Endothelial cell of coronary artery (primary cell): ENCODE data around the gene CCT3. TPM values are rescaled to one million over a fixed set of nuclear protein-coding genes. Genes with fewer than 3 reads are reported as not detected.

Source experiments
- total RNA-seq: library from RNA; depleted of rRNA; stranded (reverse); fragments of >200 nt; gene quantifications from 2 replicates; pipeline ENCODE4 v1.2.3, GENCODE V29; 2014

CCT3 gene
- total RNA-seq: 671 and 748 TPM in 2 replicates

GRCh38 chr1:156338180-156338976, at the start of gene CCT3, which contains the start of gene TSACC:
Gene CCT3, minus strand, starts transcription at chr1:156338292. Its CDS starts 108 bp downstream, at chr1:156338184.
Gene TSACC, plus strand, starts transcription at chr1:156338526. Its CDS starts 1,232 bp downstream, at chr1:156339758.

DNA sequence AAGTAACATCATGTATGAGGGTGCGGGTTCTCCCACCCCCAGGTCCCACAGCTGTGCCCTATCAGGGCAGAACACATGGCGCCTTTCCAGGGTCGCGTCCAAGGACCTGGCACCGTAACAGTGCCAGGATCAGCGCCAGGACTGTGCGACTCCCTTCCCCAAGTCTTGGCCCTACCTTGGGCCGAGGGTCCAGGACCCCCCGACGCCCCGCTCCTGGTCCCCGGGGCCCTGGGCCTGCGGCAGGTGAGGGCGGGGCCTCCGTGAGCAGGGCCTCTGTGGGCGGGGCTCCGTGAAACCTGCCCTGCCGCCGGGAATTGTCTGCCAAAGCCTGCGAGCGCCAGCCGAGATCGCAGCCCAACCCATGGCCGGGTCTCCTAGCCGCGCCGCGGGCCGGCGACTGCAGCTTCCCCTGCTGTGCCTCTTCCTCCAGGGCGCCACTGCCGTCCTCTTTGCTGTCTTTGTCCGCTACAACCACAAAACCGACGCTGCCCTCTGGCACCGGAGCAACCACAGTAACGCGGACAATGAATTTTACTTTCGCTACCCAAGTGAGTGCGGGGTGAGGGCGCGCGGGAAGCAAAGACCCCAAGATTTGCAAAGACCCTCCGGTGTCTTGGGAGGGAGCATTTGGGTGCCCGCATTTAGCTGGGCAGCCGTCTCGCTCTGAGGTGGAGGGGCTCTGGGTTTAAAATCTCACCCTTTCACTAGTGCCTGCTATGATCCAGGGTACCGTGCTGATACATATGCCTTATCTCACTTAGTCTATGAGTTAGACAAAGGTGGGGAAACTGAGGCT, 31.0 kb upstream of the CCT3 start, which contains the start of gene RHBG:
TSS of gene RHBG (plus strand) at position 323 of the 796 bp plus-strand sequence. CDS start at position 362, 39 bp downstream.

GRCh38 chr1:156298852-156299357, 39.2 kb downstream of the CCT3 start, which contains the start of gene VHLL:
Gene VHLL, minus strand, starts transcription at chr1:156299307. Its CDS starts 118 bp downstream, at chr1:156299189.

GRCh38 chr1:156295391-156295947, 42.6 kb downstream of the CCT3 start, which contains the start of gene GLMP:
Gene GLMP, minus strand, starts transcription at chr1:156295679. Its CDS starts 34 bp downstream, at chr1:156295645.

DNA sequence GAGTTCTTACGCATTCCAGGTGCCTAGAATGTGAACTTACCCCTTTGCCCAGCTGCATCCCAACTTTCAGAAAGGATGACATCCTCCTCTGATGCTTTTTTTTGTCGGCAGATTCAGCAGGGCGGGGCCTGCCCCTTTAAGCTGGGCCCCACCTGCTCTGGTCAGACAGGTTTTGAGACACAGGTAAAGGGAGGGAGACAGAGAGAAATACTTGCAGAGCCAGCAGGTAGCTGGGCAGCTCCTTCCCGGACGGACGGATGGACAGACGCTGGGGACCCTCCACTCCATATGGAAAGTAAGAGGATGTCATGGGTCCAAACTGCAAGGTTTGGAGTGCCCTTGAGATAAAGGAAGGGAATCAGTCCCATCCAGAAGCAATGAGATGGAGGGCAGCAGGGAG, 54.0 kb downstream of the CCT3 start, which contains the start of gene TMEM79:
TSS of gene TMEM79 (plus strand) at position 214 of the 400 bp plus-strand sequence. CDS start 902 bp downstream, outside the sequence.

DNA sequence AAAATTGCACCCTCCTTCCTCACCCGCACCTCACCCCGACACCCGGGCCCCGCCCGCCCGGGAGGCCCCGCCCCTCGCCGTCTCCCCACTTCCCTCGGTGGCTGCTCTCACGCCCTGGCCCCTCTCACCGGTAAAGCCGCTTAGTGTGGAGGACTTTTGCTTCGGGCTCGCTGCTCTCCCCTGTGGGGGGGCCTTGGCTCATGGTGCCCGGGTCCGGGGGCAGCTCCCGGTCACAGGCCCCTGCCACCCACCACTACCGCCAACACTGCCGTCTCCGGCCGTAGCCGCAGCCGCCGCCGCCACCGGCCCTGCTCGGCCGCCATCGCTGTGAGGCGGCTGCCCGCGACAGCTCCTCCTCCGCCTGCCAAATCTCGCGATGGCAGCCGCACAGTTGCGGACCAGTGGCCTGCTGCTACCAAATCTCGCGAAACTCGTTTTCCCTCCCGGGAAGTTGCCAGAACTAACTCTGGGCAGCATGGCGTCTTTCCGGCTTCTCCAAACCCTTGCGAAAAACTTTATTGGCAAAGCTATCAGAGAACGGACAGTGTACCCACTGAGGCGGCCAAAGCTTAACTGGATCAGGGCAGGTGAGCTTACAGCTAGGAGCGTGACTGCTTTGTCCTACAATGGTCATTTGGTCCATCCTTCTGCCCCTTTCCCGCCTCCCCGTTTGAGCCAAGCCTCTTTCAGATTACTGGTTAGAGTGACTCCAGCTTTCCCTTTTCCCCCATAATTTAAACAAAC, 55.4 kb downstream of the CCT3 start, which contains the start of gene SMG5:
TSS of gene SMG5 (minus strand) at position 347 of the 744 bp plus-strand sequence. CDS start at position 202, 145 bp downstream.

Other genes with a start within 250 kb of the CCT3 start
- 737 and 1,090 TPM in 2 replicates for gene LMNA, start 223.6 kb downstream of the CCT3 start, total RNA-seq
- 0.27 and 0.56 TPM in 2 replicates for gene SEMA4A, start 184.7 kb downstream of the CCT3 start, total RNA-seq
- gene SLC25A44, start 144.2 kb downstream of the CCT3 start, total RNA-seq: 8.3 and 10.0 TPM in 2 replicates
- gene PMF1, start 125.3 kb downstream of the CCT3 start, total RNA-seq: 32.5 and 45.0 TPM in 2 replicates
- 0.19 and 0.27 TPM in 2 replicates for gene BGLAP, start 96.1 kb downstream of the CCT3 start, total RNA-seq
- 0.27 and 0.47 TPM in 2 replicates for gene PAQR6, start 90.2 kb downstream of the CCT3 start, total RNA-seq
- gene SMG5, start 55.5 kb downstream of the CCT3 start, total RNA-seq: 48.9 and 61.2 TPM in 2 replicates
- 1.2 and 1.5 TPM in 2 replicates for gene TMEM79, start 54.0 kb downstream of the CCT3 start, total RNA-seq
- 31.9 and 38.0 TPM in 2 replicates for gene GLMP, start 42.6 kb downstream of the CCT3 start, total RNA-seq
- gene VHLL, start 39.0 kb downstream of the CCT3 start, total RNA-seq: 0.09 TPM in 1 of 2 replicates, not detected in the other
- gene TSACC, start 234 bp upstream of the CCT3 start, total RNA-seq: not detected in 2 replicates
- gene RHBG, start 30.9 kb upstream of the CCT3 start, total RNA-seq: not detected in 2 replicates
- 4.2 and 6.7 TPM in 2 replicates for gene MEF2D, start 162.5 kb upstream of the CCT3 start, total RNA-seq
- 8.9 and 16.7 TPM in 2 replicates for gene IQGAP3, start 234.3 kb upstream of the CCT3 start, total RNA-seq
- not detected in 2 replicates for gene TTC24, start 241.4 kb upstream of the CCT3 start, total RNA-seq